Stimulated activated CD8-positive, alpha-beta memory T cell treated with anti-CD3 and anti-CD28 coated beads, Interleukin-15, amount 100 ng/mL, for 4 hours (primary cell): ENCODE measurements around the gene NME5.

Source experiments
- DNase-seq, 2 donors: peaks; one replicate each; pipeline ENCODE4 v3.0.0-alpha.2; 2020; ENCODE audit warnings: low read depth in 2 of 2

Gene NME5

GRCh38 chr5:138139781-138140090 is 508 bp upstream of the NME5 start:
- DNase-seq: no peak

GRCh38 chr5:138132543-138132942 is 6.7 kb downstream of the NME5 start:
- DNase-seq: no peak

GRCh38 chr5:138129347-138129746 is 9.9 kb downstream of the NME5 start:
- no peak for DNase-seq

GRCh38 chr5:138128334-138128733 is 10.9 kb downstream of the NME5 start:
- no peak for DNase-seq

GRCh38 chr5:138115254-138115653 is 24.0 kb downstream of the NME5 start:
- no peak for DNase-seq

- DNase-seq: no peak
Measured at GRCh38 chr5:138111937-138112336, 27.3 kb downstream of the NME5 start.

GRCh38 chr5:138111181-138111580 is 28.0 kb downstream of the NME5 start:
- no peak for DNase-seq

GRCh38 chr5:138110266-138110963 is 28.8 kb downstream of the NME5 start:
- no peak for DNase-seq

GRCh38 chr5:138109463-138110265 is 29.6 kb downstream of the NME5 start:
- DNase-seq: no peak

GRCh38 chr5:138107213-138107612 is 32.0 kb downstream of the NME5 start:
- no peak for DNase-seq

GRCh38 chr5:138105709-138106108 is 33.5 kb downstream of the NME5 start:
- no peak for DNase-seq

- DNase-seq: no peak
Measured at GRCh38 chr5:138103319-138103637, 36.0 kb downstream of the NME5 start.

- no peak for DNase-seq
Measured at GRCh38 chr5:138102454-138103318, 36.5 kb downstream of the NME5 start.

GRCh38 chr5:138096997-138097828 is 42.0 kb downstream of the NME5 start:
- DNase-seq: no peak

- no peak for DNase-seq
Measured at GRCh38 chr5:138096363-138096762, 42.9 kb downstream of the NME5 start.

- DNase-seq: no peak
Measured at GRCh38 chr5:138095100-138095907, 43.9 kb downstream of the NME5 start.

GRCh38 chr5:138093036-138093435 is 46.2 kb downstream of the NME5 start:
- no peak for DNase-seq

GRCh38 chr5:138092301-138092700 is 46.9 kb downstream of the NME5 start:
- no peak for DNase-seq

- no peak for DNase-seq
Measured at GRCh38 chr5:138091685-138092084, 47.5 kb downstream of the NME5 start.

- no peak for DNase-seq
Measured at GRCh38 chr5:138083702-138084101, 55.5 kb downstream of the NME5 start, which contains the start of gene WNT8A. Gene WNT8A (plus strand): TSS chr5:138084033. CDS start chr5:138084128, 95 bp downstream.

GRCh38 chr5:138082033-138082432 is 57.2 kb downstream of the NME5 start:
- DNase-seq: no peak
